Stimulated activated CD4-positive, alpha-beta T cell treated with anti-CD3 and anti-CD28 coated beads, TNF-alpha, amount 100 ng/mL, for 1 hour (primary cell): ENCODE results near the gene SPATA25.
"Not testable (repeated sequence)": the region's sequence is repeated elsewhere in the genome, so short reads cannot be mapped to it uniquely, and the experiment has no call there.

Source experiments
- DNase-seq, 3 donors: peaks; one replicate each; pipeline ENCODE4 v3.0.0-alpha.2; 2020; ENCODE audit warnings: low read depth in 3 of 3, low spot score in 1 of 3

The SPATA25 gene

DNA sequence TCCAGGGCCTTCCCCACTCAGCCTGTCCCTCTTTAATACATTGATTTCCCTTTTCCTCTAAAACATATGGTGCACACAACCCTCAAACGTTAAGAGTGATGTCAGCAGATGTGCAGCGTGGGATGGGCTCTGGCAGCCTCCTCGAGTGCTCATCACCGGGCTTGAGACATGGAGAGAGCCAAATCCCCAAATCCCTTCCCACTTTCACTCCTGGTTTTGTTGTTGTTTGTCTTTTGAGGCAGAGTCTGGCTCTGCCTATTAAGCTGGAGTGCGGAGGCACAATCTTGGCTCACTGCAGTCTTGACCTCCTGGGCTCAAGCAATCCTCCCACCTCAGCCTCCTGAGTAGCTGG lies 30.3 kb upstream of the SPATA25 start:
- no peak for DNase-seq

GRCh38 chr20:45913116-45913515 lies 25.7 kb upstream of the SPATA25 start:
- DNase-seq = no peak

- DNase-seq = no peak
These were observed 24.9 kb upstream of the SPATA25 start for GRCh38 chr20:45912344-45912682.

- DNase-seq = no peak
These were observed 24.3 kb upstream of the SPATA25 start, which contains the start of gene PLTP for GRCh38 chr20:45911486-45912343. PLTP (minus strand) TSS chr20:45912155; CDS start chr20:45911452, 703 bp downstream.

- DNase-seq = peak; percentile 51 to 94 (median 63)
These were observed 23.5 kb upstream of the SPATA25 start for GRCh38 chr20:45910670-45911485.

- DNase-seq = no peak
These were observed 22.6 kb upstream of the SPATA25 start for GRCh38 chr20:45909817-45910669.

GRCh38 chr20:45909336-45909808 lies 21.9 kb upstream of the SPATA25 start:
- no peak for DNase-seq

GRCh38 chr20:45908084-45908483 lies 20.7 kb upstream of the SPATA25 start:
- no peak for DNase-seq

GRCh38 chr20:45907219-45907948 lies 20.0 kb upstream of the SPATA25 start:
- DNase-seq = no peak

GRCh38 chr20:45905505-45906079 lies 18.2 kb upstream of the SPATA25 start:
- DNase-seq = no peak

DNA sequence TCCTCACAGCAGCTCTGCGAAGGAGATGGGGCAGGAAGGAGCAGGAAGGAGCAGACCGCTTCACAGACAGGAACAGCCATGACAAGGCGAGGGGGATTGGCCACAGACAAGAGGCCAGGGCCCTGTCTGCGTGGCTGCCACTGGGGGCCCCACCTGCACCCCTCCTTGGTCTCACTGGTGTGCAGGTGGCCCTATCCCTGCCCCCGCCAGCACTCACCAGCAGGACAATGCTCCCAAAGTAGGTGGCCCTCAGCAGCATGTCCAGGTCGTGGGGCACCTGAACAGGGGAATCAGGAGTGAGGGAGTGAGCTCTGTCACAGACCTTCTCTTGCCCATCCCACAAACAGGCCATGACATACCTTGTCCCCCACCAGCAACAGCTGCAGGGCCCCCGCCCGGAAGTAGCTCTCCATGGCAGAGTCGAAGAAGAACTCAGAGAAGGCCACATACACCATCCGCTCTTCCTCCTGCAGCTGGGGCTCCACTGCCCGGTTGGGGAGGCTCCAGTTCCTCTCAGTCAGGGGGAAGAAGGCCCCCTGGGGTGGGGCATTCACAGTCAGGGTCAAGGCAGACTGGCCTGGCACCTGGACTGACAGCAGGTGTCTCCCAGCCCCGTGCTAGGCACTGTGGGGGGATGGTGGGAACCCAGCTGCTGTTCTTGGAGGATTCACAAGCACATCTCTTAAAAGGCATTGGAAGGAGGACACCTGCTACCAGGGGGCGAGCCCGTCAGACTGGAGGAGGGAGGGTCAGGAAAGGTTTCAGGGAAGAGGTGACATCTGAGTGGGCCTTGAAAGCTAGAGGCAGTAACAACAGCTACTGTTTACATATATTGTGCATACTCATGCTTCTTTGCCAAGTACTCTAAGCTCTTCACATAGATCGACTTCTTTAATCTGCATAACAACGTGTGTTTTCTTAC lies 17.4 kb upstream of the SPATA25 start:
- no peak for DNase-seq

DNA sequence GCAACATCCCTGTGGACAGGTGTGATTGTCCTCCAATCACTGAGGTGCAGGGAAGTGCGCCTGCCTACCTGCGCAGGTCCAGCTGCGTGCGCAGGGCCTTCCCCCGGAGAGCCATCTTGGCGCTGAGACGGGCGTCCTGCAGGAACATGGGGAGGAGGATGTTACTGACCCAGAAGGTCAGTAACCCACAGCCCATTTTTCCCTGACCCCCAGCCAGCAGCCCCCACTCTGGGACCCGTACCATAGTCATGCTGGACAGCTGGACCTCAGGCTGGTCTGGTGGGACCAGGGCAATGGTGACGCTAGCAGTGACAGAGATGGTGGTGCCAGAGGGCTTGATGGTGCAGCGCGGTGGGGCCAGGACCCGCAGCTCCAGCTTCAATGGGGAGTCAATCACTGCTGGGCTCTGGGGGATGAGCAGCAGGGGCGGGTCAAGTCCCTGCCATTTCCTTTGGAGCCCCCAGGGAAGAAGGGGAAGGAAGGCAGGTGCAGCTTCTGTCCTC lies 14.8 kb upstream of the SPATA25 start:
- no peak for DNase-seq

- not testable (repeated sequence) for DNase-seq
These were observed 13.9 kb upstream of the SPATA25 start for GRCh38 chr20:45901332-45901731.

DNA sequence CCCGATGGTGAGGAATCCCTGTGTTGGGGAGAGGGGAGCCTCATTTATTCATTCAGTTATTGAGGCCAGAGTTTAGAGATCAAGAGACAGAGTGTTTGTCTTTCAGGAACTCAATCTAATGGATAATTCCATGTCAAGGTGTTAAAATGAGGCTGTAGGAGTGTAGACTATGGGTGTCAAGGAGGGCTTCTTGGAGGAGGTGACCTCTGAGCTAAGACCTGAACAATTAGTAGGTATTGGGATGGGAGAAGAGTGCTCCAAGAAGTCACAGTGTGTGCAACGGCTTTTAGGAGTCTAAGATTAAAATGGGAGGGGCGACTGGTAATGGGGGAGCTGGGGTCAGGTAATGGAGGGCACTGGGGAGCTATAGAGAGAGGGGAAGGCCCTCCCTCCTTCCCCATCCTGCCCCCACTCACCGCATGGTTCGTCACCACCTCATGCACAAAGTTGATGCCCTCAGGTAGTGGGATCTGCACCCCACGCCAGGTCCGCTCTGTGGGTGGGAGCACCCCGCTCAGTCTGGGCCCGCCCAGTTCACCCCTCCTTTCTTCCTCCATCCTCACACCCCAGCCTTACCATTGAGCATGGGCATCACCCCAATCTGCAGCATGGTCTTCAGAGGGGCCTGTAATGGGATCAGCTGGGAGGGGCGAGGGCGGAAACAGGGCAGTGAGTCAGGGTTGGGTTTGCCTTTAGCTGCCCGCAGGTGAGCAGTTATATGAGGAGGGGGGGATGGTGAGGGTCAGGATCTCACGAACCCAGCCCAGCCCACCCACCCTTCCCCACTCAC lies 11.8 kb upstream of the SPATA25 start:
- DNase-seq = no peak

DNA sequence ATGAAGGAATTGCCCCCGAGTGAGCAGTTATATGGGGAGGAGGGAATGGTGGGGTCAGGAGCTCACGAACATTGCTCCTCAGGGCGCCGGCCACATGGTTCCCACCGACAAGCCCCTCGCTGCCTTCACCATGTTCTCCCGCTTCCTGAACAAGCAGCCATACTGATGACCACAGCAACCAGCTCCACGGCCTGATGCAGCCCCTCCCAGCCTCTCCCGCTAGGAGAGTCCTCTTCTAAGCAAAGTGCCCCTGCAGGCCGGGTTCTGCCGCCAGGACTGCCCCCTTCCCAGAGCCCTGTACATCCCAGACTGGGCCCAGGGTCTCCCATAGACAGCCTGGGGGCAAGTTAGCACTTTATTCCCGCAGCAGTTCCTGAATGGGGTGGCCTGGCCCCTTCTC lies 10.9 kb upstream of the SPATA25 start:
- DNase-seq = no peak

DNA sequence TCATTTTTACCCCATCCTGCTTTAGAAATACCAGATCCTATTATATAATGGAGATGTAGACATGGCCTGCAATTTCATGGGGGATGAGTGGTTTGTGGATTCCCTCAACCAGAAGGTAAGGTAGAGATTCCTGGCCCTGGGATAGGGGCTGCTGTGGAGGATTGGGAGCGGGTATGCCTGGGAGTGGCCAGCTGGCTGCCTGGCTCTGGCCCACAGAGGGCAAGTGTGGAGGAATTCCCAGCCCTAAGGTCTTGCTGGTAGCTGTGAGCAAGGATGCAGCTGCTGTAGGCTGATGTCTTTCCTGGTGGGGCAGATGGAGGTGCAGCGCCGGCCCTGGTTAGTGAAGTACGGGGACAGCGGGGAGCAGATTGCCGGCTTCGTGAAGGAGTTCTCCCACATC lies 10.3 kb upstream of the SPATA25 start:
- DNase-seq = no peak

- DNase-seq = no peak
These were observed 9.9 kb upstream of the SPATA25 start for GRCh38 chr20:45897289-45897688.

DNA sequence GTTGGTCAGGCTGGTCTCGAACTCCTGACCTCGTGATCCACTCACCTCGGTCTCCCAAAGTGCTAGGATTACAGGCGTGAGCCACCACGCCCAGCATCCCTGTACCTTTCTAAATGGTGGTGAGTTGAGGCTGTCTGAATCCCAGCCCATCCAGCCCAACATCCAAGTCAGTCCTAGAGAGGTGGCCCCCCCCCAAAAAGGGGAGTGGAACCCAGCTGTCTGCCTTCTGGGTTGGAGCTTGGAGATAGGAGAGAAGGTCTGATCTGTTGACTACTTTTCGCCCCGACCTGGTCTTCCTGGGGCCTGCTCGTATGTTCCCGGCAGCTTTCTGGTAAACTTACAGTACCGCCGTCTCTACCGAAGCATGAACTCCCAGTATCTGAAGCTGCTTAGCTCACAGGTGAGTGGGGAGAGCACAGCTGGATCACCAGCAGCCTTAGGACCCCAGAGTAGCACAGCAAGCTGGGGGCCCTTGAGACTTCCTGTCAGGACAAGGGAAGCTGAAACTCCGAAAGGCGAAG lies 9.3 kb upstream of the SPATA25 start:
- DNase-seq = no peak
